HG03159 (cell line): ENCODE data around the gene RDH5.

Source experiments
- ATAC-seq: cut with Tn5 transposase; IDR thresholded peaks from one replicate; pipeline ENCODE4 v1.9.1; 2021; ENCODE audit warnings: mild to moderate bottlenecking, moderate library complexity; ENCODE audit not compliant: unreplicated experiment

The RDH5 gene

DNA sequence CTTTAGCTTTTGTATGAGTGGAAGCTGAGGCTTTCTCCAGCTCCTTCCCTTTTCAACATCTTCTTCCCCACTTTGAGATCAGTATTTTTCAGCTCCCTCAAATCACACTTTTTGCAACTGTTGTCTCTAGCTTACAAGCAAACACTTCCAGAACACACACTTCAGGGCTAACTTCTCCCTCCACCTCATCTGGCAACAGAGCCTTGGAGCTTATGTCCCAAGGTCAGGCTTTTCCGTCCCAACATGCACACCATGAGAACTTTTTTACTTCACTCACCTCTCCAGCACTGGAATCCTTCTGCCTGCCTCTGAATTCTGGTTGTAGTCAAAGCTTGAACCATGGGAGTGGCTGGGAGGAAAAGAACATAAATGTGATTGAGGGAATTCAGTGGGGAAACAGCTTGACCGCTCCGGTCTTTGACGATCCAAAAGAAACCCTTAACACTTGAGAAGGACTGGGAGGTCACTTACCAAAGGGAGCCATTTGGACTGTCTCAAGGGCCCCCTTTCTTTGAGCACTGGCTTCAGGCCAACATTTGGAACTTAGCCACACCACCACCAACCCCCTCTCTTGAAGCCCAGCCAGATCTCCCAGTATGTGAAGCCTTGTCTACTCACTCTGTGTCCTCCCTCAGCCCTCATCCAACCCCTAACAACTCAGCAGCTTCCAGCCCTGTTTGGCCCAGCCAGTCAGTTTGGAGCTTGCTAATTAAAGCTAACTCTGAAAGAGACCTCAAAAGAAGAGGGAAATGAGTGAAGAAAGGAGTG is 8.2 kb upstream of the RDH5 start:
- ATAC-seq, result no peak

GRCh38 chr12:55712700-55713415 is 7.3 kb upstream of the RDH5 start:
- ATAC-seq, result no peak

- ATAC-seq, result no peak
Observed at GRCh38 chr12:55713721-55714120, 6.5 kb upstream of the RDH5 start.

GRCh38 chr12:55715169-55715764 is 4.9 kb upstream of the RDH5 start:
- ATAC-seq, result no peak

GRCh38 chr12:55715833-55716581 is 4.2 kb upstream of the RDH5 start, which contains the start of gene BLOC1S1:
BLOC1S1 (plus strand) TSS chr12:55716046; CDS start chr12:55716052, 6 bp downstream.
- peak; percentile 92 for ATAC-seq

DNA sequence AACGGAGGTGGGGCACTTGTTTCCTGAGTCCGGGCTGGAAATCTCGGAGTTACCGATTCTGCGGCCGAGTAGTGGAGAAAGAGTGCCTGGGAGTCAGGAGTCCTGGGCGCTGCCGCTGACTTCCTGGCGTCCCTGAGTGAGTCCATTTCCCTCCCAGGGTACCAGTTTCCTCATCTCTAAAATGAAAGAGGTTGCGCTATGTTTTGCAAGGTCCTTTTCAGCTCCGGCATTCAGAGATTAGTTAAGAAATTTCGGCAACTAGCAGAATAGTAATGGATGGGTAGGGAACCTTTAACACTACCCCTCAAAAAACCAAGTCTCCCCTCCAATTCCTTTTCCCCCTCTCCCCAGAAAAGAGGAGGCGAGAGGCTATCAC is 3.6 kb upstream of the RDH5 start:
- peak; percentile 0 for ATAC-seq

DNA sequence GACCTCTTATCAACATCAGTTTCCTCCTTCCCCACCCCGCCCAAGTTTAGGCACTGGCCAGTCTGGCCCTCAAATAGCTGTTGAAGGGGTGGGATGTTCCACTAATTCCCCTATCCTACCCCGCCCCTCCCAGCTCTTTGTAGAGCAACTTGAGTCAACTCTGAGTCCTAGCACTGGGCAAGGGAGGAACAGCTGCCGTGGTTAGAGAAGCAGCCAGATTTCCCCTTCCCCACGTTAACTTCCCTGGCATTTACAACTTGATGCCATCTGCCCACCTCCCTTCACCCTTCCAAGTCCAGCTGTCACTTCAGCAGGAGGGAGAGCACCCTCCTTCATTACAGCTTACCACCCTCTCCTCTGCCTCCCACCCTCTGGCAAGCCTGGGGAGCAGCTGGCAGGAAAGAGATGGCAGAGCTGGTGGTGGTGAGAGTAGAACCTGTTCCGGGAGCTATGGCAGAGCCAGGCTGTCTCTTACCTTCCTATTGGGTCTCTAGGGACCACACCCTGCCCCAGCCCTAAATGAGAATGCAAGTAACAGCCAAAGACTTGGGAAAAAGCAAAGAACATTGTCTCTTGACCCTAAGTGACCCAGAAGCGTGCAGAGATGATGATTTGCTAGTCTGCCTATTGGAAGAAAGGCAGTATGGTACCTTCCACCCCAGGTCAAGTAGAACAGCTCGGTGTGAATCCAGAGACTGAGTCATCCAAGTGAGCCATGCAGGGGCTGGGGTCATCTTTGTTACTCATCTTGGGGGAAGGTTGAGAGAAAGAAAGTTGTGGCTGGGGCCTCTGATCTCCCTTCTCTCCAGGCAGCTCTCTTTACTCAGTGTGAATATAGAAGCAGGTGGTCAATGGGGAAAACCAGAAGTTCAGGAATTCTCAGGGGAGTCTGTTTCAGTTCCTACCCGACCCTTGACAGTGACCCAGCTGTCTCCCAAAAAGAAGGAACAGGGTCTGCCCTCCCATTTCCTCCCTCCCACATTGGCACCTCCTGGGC is 2.9 kb upstream of the RDH5 start:
- ATAC-seq, result no peak

DNA sequence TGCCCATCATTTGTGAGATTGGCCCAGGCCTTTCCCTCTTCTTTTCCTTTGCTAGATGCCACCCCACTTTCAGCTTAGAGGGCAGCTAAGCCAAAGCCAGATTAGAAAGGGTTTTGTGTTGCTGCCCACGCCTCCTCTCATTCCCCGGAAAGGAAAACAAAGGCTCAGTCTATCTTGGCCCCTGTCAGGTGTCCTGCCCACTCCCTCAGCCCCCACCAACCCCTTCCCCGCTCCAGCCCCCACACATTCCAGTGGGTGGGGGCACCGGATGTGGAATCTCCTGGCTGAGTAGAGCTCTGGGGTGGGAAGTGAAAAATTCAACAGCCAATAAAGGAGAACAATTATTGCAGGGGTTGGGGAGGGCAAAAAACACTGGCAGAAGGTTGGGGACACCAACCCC is 2.2 kb upstream of the RDH5 start:
- no peak for ATAC-seq

DNA sequence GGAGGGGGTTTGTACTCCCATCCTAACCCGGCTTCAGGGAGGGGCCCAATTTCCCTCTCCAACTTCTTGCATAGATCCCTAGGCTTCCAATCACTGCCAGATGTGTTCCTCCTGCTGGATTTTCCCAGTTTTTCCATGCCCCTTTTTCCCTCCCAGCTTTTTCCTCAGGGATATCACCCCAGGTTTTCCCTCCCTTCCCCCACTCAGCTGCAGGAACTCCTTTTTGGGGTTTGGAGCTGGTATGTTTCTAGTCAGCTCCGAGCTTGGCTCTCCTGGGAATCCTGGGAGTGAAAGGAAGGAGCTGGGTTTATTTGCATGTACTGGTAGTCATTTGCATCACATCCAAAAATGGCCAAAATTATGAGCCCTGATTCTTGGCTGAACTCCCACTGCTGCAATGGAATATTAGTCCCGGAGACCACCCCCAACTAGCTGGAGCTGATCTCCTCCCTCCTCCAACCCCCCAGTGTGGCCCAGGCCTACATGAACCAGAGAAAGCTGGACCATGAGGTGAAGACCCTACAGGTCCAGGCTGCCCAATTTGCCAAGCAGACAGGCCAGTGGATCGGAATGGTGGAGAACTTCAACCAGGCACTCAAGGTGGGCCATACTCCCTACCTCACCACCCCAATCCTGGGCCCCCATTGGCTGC is 1.4 kb upstream of the RDH5 start:
- no peak for ATAC-seq

GRCh38 chr12:55719371-55719770 is 822 bp upstream of the RDH5 start:
- no peak for ATAC-seq

DNA sequence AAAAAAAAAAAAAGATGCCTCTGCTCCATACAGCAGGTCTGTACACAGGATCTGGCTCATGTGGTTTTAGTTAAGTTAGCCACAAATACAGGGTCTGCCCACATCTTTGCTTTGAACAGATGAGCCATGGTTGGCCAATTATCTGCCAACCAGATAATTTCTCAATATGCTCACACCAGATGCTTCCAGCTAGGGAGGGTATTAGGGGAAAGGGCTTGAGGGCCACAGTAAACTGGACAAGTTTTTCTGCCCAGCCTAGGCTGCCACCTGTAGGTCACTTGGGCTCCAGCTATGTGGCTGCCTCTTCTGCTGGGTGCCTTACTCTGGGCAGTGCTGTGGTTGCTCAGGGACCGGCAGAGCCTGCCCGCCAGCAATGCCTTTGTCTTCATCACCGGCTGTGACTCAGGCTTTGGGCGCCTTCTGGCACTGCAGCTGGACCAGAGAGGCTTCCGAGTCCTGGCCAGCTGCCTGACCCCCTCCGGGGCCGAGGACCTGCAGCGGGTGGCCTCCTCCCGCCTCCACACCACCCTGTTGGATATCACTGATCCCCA is 776 bp downstream of the RDH5 start:
- no peak for ATAC-seq

DNA sequence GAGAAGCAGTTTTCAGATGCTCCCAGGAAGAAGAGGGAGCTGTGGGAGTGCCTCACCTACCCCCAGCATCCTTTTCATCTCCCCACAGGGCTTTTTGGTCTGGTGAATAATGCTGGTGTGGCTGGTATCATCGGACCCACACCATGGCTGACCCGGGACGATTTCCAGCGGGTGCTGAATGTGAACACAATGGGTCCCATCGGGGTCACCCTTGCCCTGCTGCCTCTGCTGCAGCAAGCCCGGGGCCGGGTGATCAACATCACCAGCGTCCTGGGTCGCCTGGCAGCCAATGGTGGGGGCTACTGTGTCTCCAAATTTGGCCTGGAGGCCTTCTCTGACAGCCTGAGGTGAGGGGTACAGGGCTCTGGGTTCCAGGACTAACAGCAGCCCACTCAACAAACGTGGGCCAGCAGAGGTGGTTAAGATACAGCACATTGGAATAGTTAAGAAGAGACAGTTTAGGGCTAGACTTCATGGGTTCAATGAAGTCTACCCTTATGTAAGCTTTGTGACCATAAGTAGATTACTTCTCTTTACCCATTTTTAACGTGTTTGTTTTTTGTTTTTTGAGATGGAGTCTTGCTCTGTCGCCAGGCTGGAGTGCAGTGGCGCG is 1.5 kb downstream of the RDH5 start:
- no peak for ATAC-seq

GRCh38 chr12:55722948-55723347 is 2.8 kb downstream of the RDH5 start:
- no peak for ATAC-seq

DNA sequence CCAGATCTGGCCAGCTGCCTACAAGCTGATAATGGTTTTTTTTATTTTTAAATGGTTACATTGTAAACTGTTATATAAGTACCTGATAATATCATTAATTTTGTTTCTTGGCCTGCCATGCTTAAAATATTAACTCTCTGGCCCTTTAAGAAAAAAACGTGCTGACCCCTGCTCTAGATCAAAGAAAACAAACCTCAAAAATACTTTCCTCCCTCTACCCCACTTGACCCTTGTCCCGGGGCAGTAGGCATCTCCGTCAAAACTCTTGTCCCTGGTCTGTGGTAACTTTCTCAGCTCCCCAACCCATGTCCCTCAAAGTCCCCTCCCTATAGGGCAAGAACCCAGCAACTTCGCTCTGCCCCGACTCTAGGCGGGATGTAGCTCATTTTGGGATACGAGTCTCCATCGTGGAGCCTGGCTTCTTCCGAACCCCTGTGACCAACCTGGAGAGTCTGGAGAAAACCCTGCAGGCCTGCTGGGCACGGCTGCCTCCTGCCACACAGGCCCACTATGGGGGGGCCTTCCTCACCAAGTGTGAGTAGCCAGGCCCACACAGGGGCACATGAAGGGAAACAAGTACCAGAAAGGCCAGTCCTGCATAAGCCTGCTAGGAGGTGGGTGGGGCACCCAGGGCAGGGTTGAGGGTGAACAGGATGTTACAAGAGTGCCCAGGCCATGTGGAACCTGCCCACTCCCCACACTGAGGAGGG is 3.5 kb downstream of the RDH5 start:
- ATAC-seq, result no peak

DNA sequence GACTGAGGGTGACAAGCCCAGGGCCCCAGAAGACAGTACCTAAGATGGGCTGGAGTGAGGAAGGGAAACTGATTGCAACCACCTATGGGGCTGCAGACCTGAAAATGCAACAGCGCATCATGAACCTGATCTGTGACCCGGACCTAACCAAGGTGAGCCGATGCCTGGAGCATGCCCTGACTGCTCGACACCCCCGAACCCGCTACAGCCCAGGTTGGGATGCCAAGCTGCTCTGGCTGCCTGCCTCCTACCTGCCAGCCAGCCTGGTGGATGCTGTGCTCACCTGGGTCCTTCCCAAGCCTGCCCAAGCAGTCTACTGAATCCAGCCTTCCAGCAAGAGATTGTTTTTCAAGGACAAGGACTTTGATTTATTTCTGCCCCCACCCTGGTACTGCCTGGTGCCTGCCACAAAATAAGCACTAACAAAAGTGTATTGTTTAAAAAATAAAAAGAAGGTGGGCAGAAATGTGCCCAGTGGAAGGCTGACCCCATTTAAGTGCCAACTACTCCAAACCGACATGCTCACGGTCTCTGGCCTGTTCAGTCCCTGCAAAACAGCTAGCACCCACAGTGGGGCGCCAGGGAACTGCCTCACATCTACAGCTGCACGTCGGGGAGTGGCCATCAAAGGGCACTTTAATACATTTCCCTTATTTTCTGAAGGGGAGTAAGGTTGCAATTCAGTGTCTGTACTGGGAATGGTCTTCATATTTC is 4.2 kb downstream of the RDH5 start:
- ATAC-seq, result peak; percentile 38

DNA sequence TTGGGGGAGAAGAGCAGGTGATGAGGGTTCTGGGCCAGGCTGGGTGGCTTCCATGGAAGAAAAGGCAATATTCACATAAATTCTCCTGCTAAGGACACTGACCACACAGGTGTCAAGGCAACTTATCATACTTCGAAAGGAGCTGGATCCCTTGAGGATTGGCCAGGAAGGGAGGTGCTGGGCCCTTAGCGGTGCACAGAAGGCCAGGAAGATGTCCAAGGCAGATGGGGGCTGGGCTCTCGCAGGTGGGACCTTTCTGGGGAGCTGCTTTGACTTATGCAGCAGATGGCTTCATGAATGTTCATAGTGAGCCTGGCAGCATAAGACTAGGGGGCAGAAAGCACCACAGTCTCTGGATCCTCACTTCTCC is 4.7 kb downstream of the RDH5 start:
- ATAC-seq, result no peak

DNA sequence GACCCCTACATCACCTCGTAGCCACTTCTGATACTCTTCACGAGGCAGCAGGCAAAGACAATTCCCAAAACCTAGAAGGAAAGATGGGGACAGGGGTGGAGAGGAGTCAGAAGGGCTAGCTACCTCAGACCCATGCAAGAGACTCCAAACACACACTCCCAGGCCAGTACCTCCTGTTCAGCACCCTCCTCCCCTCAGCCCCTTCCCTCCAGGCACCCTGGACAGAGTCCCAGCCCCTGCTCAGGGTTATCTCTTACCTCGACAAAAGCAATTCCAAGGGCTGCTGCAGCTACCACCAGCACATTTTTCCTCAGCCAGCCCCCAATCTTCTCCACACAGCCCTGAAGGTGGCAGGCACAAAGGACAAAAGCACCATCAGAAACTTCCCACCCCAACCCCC is 5.4 kb downstream of the RDH5 start:
- no peak for ATAC-seq

DNA sequence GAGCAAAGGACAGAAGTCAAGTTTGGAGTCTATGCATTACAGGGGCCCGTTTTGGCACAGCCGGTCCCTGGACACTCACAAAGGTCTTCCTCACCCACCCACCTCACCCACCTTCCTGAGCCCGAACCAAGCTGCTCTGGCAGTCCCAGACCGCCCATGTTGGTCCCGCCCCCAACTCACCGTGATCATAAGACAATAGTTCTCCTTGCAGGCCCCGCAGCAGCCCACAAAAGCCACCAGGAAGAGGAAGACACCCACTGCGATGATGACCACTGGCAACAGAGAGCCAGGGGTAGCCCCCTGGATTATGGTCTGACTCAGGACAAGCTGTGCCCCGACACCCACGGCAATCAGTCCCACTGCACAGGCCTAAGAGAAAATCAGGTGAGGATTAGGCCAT is 6.8 kb downstream of the RDH5 start:
- ATAC-seq, result no peak
